Measurements from ENCODE around the gene KRTAP12-1. TPM values are rescaled to one million over a fixed set of nuclear protein-coding genes. Genes with fewer than 3 reads are reported as not detected.

The KRTAP12-1 gene
- total and polyA plus RNA-seq, 2 donors (not counting 1 experiment from before 2014, with no cell fraction given), result not detected

- Histone ChIP-seq H3K4me1 (ENCODE audit: control insufficient read depth in 2 of 2, insufficient read depth in 2 of 2, low read length in 2 of 2) (peaks cover 11 to 12% of the 10 kb centered on the region in 2 donors), H3K4me2 (replicated peaks; ENCODE audit: low read depth, low read length, poor library complexity, severe bottlenecking) (no peak overlapping the region), H3K27ac (ENCODE audit: low read length in 2 of 2) (no peak overlapping the region), H2AFZ (ENCODE audit: insufficient read depth, low read depth, low read length, poor library complexity, severe bottlenecking) (no peak overlapping the region), H3K27me3 (replicated peaks in 1 of 4; ENCODE audit: control extremely low read depth in 1 of 4, control insufficient read depth in 3 of 4, insufficient read depth in 4 of 4, low read length in 3 of 4) (peaks cover 0 to 28% (median 11%) of the 10 kb centered on the region in 4 experiments), H3K36me3 (replicated peaks in 1 of 2; ENCODE audit: control extremely low read depth in 1 of 2, control insufficient read depth in 1 of 2, extremely low read depth in 1 of 2, insufficient read depth in 2 of 2, low read length in 1 of 2) (no peaks in the 10 kb centered on the region), H3K9me3 (ENCODE audit: control extremely low read depth in 1 of 3, control insufficient read depth in 2 of 3, insufficient read depth in 1 of 3, low read length in 2 of 3) (peaks cover 0 to 12% (median 0%) of the 10 kb centered on the region in 3 donors), H3K4me3 (ENCODE audit: control extremely low read depth in 1 of 5, extremely low read depth in 1 of 5, insufficient read depth in 1 of 5, low read depth in 2 of 5, low read length in 4 of 5) (no peak overlapping the region), H4K20me1 (ENCODE audit: control insufficient read depth, insufficient read depth, low read length, poor library complexity, severe bottlenecking) (no peaks in the 10 kb centered on the region), H3K9ac (ENCODE audit: low read length) (no peak overlapping the region), H3K79me2 (ENCODE audit: control insufficient read depth, insufficient read depth, low read length) (no peaks in the 10 kb centered on the region)
- ATAC-seq (ENCODE audit: low read depth) (no peak), DNase-seq (no peak)
- Mint-ChIP-seq H3K9me3 (ENCODE audit: insufficient read depth) (no peaks in the 10 kb centered on the region), H3K27me3 (peaks cover 46% of the 10 kb centered on the region), H3K4me1 (peaks cover 6% of the 10 kb centered on the region), H3K27ac (no peak overlapping the region), H3K4me3 (no peak overlapping the region)
- no peak for TF ChIP-seq CTCF (IDR thresholded peaks at IDR 0.05)
- 92% methylated on average over 8 of the region's 8 CpGs for WGBS (ENCODE audit: insufficient coverage)
- intact Hi-C loops (cut with micrococcal nuclease), result no loop called here
- ChIA-PET POLR2A (no interaction called here), CTCF (no interaction called here)
These were observed 45.4 kb upstream of the KRTAP12-1 start for GRCh38 chr21:44727321-44727720.

GRCh38 chr21:44726826-44727225, 44.9 kb upstream of the KRTAP12-1 start:
- WGBS (ENCODE audit: insufficient coverage), result 84% methylated on average over 6 of the region's 6 CpGs
- ChIA-PET CTCF (no interaction called here), POLR2A (no interaction called here)
- Mint-ChIP-seq H3K27ac (no peak overlapping the region), H3K27me3 (peaks cover 45% of the 10 kb centered on the region), H3K9me3 (ENCODE audit: insufficient read depth) (no peaks in the 10 kb centered on the region), H3K4me3 (no peak overlapping the region), H3K4me1 (peaks cover 6% of the 10 kb centered on the region)
- Histone ChIP-seq H3K79me2 (ENCODE audit: control insufficient read depth, insufficient read depth, low read length) (no peaks in the 10 kb centered on the region), H3K4me3 (ENCODE audit: control extremely low read depth in 1 of 5, extremely low read depth in 1 of 5, insufficient read depth in 1 of 5, low read depth in 2 of 5, low read length in 4 of 5) (no peak overlapping the region), H3K9me3 (ENCODE audit: control extremely low read depth in 1 of 3, control insufficient read depth in 2 of 3, insufficient read depth in 1 of 3, low read length in 2 of 3) (peaks cover 0 to 12% (median 0%) of the 10 kb centered on the region in 3 donors), H3K27me3 (replicated peaks in 1 of 4; ENCODE audit: control extremely low read depth in 1 of 4, control insufficient read depth in 3 of 4, insufficient read depth in 4 of 4, low read length in 3 of 4) (peaks cover 0 to 29% (median 11%) of the 10 kb centered on the region in 4 experiments), H3K4me1 (ENCODE audit: control insufficient read depth in 2 of 2, insufficient read depth in 2 of 2, low read length in 2 of 2) (peaks cover 11 to 12% of the 10 kb centered on the region in 2 donors), H3K9ac (ENCODE audit: low read length) (no peak overlapping the region), H3K36me3 (replicated peaks in 1 of 2; ENCODE audit: control extremely low read depth in 1 of 2, control insufficient read depth in 1 of 2, extremely low read depth in 1 of 2, insufficient read depth in 2 of 2, low read length in 1 of 2) (no peaks in the 10 kb centered on the region), H2AFZ (ENCODE audit: insufficient read depth, low read depth, low read length, poor library complexity, severe bottlenecking) (no peak overlapping the region), H3K27ac (ENCODE audit: low read length in 2 of 2) (no peak overlapping the region), H4K20me1 (ENCODE audit: control insufficient read depth, insufficient read depth, low read length, poor library complexity, severe bottlenecking) (no peaks in the 10 kb centered on the region), H3K4me2 (replicated peaks; ENCODE audit: low read depth, low read length, poor library complexity, severe bottlenecking) (no peak overlapping the region)
- ATAC-seq (ENCODE audit: low read depth) (no peak), DNase-seq (no peak)
- intact Hi-C loops (cut with micrococcal nuclease), result no loop called here
- no peak for TF ChIP-seq CTCF (IDR thresholded peaks at IDR 0.05)
- no peak for TF ChIP-seq EZH2 (IDR thresholded peaks at IDR 0.05; ENCODE audit: borderline replicate concordance, insufficient read depth, low read depth, low read length, poor library complexity, severe bottlenecking)
